Mesothelial cell of epicardium (in vitro differentiated cells): ENCODE data around the gene UBE2N. TPM values are rescaled to one million over a fixed set of nuclear protein-coding genes. Genes with fewer than 3 reads are reported as not detected.
"Not testable (repeated sequence)": the region's sequence is repeated elsewhere in the genome, so short reads cannot be mapped to it uniquely, and the experiment has no call there.

Source experiments
- DNase-seq, 2 experiments: peaks; one replicate each; pipeline ENCODE4 v3.0.0; 2021; ENCODE audit warnings: low spot score in 2 of 2; ENCODE audit not compliant: unreplicated experiment in 2 of 2
- H3K27ac Mint-ChIP-seq: 2 replicates; pipeline ENCODE4 v1.8.0; 2021; ENCODE audit warnings: mixed read lengths
- H3K27me3 Mint-ChIP-seq: 2 replicates; pipeline ENCODE4 v1.8.0; 2021; ENCODE audit warnings: low read depth, mixed read lengths
- H3K36me3 Mint-ChIP-seq: 2 replicates; pipeline ENCODE4 v1.8.0; 2021; ENCODE audit warnings: mixed read lengths
- H3K4me1 Mint-ChIP-seq: 2 replicates; pipeline ENCODE4 v1.8.0; 2021; ENCODE audit warnings: mixed read lengths
- H3K4me3 Mint-ChIP-seq: 2 replicates; pipeline ENCODE4 v1.8.0; 2021; ENCODE audit warnings: mild to moderate bottlenecking, moderate library complexity, mixed read lengths
- H3K9me3 Mint-ChIP-seq: 2 replicates; pipeline ENCODE4 v1.8.0; 2021; ENCODE audit warnings: mixed read lengths
- total RNA-seq: library from RNA; stranded (reverse); gene quantifications from 3 replicates; pipeline ENCODE4 v1.2.1, GENCODE V29; 2021
- TF ChIP-seq, protein P1 (sequence below): fragments of 200-600 bp; sonication (generic); IDR thresholded peaks from one replicate; pipeline ENCODE4 v1.5.0; 2021; ENCODE audit warnings: antibody characterized with exemption; ENCODE audit not compliant: unreplicated experiment

UBE2N gene
- total RNA-seq, 1 donor from 2014 or later: 90.6 TPM

DNA sequence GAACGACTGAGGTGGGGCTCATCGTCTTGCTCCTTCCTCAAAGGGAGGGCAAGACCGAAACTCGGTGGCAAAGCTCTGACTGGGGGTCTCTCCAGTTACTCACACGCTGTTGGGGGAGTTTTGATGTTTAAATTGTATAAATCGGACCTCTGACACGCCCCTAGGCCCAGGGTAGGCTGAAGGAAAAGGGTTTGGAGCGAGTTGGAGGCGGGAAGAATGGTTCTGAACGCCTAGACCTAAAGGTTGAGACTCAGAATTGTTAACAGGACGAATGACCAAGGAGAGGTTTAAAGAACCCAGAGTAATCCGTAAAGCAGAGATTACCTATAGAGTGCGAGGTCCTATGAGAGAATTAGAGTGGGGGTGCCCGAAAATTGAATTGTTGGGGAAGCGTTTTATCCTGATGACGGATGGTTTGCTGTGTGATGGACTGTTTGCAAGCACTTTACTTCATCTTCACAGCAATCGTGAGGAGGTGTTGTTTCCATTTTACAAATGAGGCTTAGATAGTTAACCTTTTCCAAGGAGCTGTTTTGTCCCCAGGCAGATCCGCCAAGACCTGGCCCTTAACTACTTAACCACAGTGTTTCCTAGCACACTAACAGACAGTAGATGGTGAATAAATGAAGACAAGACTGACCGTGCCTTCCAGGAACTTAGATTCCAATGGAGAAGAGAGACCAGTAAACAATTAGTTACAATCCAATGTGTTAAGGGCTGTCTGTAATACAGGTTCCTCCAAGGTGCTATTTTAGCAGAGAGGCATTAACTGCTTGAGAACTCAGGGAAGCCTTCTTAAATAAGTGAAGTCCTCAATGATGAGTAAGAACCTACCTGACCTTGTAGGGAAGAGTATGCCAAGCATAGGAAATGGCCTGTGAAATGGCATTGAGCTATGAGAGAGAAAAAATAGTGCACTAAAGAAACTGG is 929 bp upstream of the UBE2N start:
- no peak for DNase-seq
- Mint-ChIP-seq H3K36me3 (no peaks in the 10 kb centered on the region), H3K4me3 (peak overlapping the region; percentile 92), H3K4me1 (peaks cover 39% of the 10 kb centered on the region), H3K27ac (peak overlapping the region; percentile 99), H3K27me3 (no peaks in the 10 kb centered on the region), H3K9me3 (no peaks in the 10 kb centered on the region)
- TF ChIP-seq, protein P1, sequence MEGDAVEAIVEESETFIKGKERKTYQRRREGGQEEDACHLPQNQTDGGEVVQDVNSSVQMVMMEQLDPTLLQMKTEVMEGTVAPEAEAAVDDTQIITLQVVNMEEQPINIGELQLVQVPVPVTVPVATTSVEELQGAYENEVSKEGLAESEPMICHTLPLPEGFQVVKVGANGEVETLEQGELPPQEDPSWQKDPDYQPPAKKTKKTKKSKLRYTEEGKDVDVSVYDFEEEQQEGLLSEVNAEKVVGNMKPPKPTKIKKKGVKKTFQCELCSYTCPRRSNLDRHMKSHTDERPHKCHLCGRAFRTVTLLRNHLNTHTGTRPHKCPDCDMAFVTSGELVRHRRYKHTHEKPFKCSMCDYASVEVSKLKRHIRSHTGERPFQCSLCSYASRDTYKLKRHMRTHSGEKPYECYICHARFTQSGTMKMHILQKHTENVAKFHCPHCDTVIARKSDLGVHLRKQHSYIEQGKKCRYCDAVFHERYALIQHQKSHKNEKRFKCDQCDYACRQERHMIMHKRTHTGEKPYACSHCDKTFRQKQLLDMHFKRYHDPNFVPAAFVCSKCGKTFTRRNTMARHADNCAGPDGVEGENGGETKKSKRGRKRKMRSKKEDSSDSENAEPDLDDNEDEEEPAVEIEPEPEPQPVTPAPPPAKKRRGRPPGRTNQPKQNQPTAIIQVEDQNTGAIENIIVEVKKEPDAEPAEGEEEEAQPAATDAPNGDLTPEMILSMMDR: no peak

DNA sequence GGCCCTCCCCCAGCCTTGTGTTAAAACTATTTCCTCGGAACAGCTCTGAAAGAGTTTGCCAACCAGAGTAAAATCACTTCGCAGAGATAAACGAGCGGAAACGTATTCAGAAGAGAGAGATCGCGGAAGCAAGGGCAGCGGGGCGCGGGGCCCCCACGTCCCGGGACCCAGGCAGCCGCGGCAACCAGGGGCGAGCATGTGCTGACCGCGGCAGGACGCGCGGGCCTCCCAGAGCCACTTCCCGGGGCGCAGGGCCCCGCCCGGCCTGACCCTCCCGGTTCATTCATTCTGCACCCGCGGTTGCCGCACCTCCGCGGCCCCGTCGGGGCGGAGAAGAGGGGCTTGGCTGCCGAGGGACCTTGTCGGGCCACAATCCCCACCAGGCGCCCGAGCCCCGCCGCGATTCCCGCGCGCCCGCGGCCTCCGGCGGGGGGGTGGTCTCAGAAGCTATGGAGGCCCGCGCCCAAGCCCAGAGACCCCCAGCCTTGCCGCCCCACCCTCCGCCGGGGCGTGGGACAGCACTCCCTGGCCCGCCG is 598 bp downstream of the UBE2N start:
- TF ChIP-seq, protein P1: no peak
- no peaks in the 10 kb centered on the region for H3K36me3 Mint-ChIP-seq
- no peaks in the 10 kb centered on the region for H3K9me3 Mint-ChIP-seq
- no peaks in the 10 kb centered on the region for H3K27me3 Mint-ChIP-seq
- peak in 1 of 2 experiments; percentile 56 for DNase-seq
- peak overlapping the region; percentile 93 for H3K4me3 Mint-ChIP-seq
- H3K27ac Mint-ChIP-seq: peak overlapping the region; percentile 96
- peaks cover 39% of the 10 kb centered on the region for H3K4me1 Mint-ChIP-seq

- no peaks in the 10 kb centered on the region for H3K27me3 Mint-ChIP-seq
- H3K27ac Mint-ChIP-seq: peak overlapping the region; percentile 96
- DNase-seq: no peak
- peak overlapping the region; percentile 93 for H3K4me3 Mint-ChIP-seq
- H3K4me1 Mint-ChIP-seq: peaks cover 39% of the 10 kb centered on the region
- H3K36me3 Mint-ChIP-seq: no peaks in the 10 kb centered on the region
- TF ChIP-seq, protein P1: no peak
- no peaks in the 10 kb centered on the region for H3K9me3 Mint-ChIP-seq
Measured at GRCh38 chr12:93440043-93440835, 1.5 kb downstream of the UBE2N start.

GRCh38 chr12:93438266-93439050 is 3.3 kb downstream of the UBE2N start:
- Mint-ChIP-seq H3K4me1 (peaks cover 42% of the 10 kb centered on the region), H3K4me3 (no peak overlapping the region), H3K36me3 (no peaks in the 10 kb centered on the region), H3K27me3 (no peaks in the 10 kb centered on the region), H3K27ac (no peak overlapping the region), H3K9me3 (no peaks in the 10 kb centered on the region)
- no peak for DNase-seq
- TF ChIP-seq, protein P1: no peak

- DNase-seq: no peak
- no peaks in the 10 kb centered on the region for H3K27me3 Mint-ChIP-seq
- no peaks in the 10 kb centered on the region for H3K9me3 Mint-ChIP-seq
- no peak overlapping the region for H3K4me3 Mint-ChIP-seq
- peak overlapping the region; percentile 16 for H3K27ac Mint-ChIP-seq
- H3K4me1 Mint-ChIP-seq: peaks cover 27% of the 10 kb centered on the region
- H3K36me3 Mint-ChIP-seq: no peaks in the 10 kb centered on the region
- TF ChIP-seq, protein P1: no peak
Measured at GRCh38 chr12:93434256-93434865, 7.4 kb downstream of the UBE2N start.

DNA sequence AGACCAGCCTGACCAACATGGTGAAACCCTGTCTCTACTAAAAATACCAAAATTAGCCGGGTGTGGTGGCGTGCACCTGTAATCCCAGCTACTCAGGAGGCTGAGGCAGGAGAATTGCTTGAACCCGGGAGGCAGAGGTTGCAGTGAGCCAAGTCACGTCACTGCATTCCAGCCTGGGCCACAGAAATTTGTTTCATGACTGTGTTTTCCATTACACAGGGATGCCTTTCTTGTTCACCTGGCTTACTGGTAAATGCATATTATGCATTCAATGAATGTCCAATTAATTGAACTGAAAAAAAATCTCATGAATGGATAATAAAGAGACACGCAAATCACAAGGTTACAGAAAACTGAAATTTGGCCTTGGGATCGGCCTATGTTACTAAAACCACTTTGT is 9.7 kb downstream of the UBE2N start:
- peaks cover 27% of the 10 kb centered on the region for H3K4me1 Mint-ChIP-seq
- not testable (repeated sequence) for DNase-seq, H3K27me3 Mint-ChIP-seq, H3K36me3 Mint-ChIP-seq, H3K9me3 Mint-ChIP-seq, H3K4me3 Mint-ChIP-seq
- H3K27ac Mint-ChIP-seq: peak overlapping the region; percentile 59
